T-helper 1 cell (primary cell): Measurements from ENCODE around the gene KRT1.
A peak's percentile ranks its signal among the peaks of the same experiment; 100 is the strongest.

ENCODE experiments used
- DNase-seq, 5 donors: peaks; one replicate each; pipeline ENCODE4 v3.0.0-alpha.2; 2012 to 2020

Gene KRT1

DNA sequence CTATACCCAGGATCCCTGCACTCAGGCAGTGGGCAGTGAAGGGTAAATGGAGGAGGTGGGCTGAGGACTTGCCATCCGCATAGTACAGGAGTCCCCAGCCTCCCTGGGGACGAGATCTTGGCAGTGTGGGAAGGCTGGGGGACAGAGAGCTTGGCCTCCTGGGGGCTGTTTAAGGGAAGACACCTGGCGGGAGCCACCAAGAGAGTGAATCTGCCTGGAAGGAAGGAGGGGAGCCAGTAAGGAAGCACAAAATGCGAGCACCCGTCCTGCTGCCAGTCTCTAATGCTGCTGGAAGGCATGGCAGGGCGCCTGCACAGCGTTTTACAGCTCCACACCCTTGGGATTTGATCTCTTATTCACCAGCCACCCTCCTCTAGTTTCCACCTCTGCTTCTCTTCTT is 20.8 kb downstream of the KRT1 start:
- no peak for DNase-seq

DNA sequence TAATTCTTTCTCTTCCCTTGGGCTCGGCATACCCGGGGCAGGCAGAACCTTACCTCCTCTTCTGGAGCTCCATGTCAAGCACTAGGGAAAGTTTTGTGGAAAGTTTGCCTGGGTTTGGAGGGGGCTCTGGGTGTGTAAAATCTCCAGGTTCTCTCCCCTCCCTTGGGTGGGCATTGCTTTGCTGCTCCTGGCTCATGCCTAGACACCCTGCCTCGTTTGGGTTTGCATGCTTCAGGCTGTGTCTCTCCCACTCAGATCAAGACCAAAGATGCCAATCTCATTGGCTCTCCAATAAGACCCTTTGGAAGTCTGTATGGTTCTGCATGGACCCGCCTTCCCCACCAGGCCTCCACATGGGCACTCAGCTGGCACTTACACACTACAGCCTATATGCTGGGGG is 22.0 kb downstream of the KRT1 start:
- DNase-seq: no peak

DNA sequence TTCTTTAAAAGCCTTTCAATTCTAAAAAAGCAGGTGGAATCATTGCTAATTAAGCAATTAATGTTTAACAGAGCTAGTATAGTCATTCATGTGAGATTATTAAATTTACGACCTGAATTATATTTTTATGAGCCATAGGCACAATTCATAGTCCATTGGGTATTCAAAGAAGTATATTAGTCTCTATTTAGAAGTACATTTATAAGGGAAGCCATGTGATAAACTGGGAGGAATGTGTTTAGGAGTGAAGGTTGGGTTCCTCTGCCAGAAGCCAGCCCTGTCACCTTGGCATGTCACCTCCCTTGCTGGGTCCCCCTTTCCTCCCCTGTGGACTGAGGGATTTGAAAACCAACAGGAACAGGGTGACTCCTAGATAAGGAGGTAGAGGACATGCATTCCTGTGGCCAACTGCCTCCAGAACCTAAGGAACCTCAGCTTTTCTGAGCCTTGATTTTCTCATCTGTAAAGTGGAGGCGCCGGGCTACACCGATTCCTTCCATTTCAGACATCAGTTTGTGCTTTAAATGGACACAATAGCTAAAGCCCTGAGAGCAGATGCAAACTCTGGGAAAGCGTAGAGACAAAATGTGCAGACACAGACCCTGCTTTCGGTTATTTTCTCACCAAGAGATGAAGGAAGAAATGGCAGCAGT is 22.8 kb downstream of the KRT1 start:
- DNase-seq: no peak

DNA sequence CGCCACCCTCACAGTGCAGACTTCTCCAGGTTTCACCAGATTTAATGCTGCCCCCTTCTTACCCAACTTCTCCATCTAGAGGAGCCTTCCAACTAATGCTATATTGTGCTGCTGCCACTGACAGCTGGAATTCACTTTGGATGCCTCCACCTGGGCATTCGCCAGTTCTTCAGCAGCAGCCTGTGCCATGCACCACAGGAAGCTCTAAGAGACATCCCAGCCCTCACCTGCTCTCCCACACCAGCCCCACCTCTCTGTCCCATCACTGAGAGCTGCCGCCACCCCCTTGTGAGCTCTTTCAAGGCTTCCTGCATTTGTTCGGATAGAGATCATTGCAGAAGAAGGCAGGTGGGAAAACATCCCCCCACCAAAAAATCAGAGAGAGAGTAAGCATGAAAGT is 23.6 kb downstream of the KRT1 start:
- no peak for DNase-seq

- DNase-seq: no peak
Observed at GRCh38 chr12:52655720-52656124, 24.5 kb downstream of the KRT1 start.

GRCh38 chr12:52655251-52655650 is 25.0 kb downstream of the KRT1 start:
- DNase-seq: no peak

GRCh38 chr12:52651726-52652261 is 28.4 kb downstream of the KRT1 start, which contains the start of gene KRT2:
KRT2 (minus strand) TSS chr12:52652211; CDS start chr12:52652142, 69 bp downstream.
- no peak for DNase-seq

- DNase-seq: no peak
Observed at GRCh38 chr12:52650520-52651081, 29.6 kb downstream of the KRT1 start.

DNA sequence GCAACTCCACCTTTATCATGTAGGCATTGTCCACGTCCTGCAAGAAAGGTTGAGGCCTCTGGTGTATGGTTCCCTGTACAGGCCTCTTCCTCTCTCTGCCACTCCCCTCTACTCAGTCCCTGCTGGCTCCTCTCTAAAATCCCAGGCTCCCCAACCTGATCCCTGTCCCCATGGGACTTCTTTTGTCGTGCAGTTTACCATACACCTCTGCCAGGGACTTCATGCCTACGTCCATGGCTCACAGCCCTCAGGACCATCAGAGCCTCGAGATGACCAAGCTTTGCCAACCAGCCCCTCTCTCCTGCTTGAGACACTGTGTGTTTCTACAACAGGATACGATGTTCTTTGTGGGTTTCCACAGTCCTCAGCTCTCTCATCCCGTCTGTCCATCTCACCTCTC is 31.1 kb downstream of the KRT1 start:
- DNase-seq: no peak

DNA sequence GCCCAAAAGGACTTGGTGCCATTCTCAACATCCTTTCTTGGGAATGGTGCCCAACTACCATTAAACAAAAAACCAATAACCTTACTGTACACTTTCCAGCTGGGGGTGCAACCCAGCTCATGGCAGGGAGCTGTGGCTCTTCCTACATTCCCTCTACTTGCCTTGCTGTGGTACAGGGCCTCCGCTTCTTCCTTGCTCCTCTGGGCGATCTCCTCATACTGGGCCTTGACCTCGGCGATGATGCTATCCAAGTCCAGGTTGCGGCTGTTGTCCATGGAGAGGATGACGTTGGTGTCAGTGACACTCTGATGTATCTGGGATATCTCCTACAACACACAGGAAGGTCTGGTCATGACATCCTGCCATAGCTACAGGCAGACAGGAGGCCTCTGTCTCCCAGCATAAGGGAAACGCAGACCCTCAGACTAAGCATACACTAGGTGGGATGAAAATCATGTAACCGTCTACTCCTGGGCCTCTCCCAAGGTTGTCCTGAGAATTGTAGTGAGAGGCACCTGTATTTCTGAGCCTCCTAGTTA is 32.1 kb downstream of the KRT1 start:
- DNase-seq: no peak

GRCh38 chr12:52647601-52648000 is 32.6 kb downstream of the KRT1 start:
- no peak for DNase-seq

GRCh38 chr12:52646613-52647012 is 33.6 kb downstream of the KRT1 start:
- no peak for DNase-seq

DNA sequence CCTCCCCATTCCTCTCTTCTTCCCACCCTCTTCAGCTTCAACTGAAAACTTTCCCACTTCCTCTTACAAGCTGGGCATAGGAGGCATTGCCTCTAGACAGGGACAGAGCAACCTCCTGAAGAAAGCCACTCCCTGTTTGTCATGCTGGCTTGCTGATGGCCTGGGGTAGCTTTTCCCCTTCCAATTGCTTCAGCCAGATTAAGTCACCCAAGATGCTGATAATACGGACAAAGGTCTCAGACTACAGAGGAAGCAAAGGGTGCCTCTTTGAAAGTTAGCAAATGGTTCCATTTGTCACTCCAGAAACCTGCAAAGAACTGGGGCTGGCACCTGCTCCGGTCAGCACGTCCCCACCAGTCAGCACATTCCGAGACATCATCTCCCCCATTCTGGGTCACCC is 34.2 kb downstream of the KRT1 start:
- no peak for DNase-seq

- DNase-seq: peak in 3 of 5 donors; percentile 13 to 85 (median 21)
Observed at GRCh38 chr12:52645120-52645761, 35.0 kb downstream of the KRT1 start.

GRCh38 chr12:52644078-52644415 is 36.2 kb downstream of the KRT1 start:
- no peak for DNase-seq

DNA sequence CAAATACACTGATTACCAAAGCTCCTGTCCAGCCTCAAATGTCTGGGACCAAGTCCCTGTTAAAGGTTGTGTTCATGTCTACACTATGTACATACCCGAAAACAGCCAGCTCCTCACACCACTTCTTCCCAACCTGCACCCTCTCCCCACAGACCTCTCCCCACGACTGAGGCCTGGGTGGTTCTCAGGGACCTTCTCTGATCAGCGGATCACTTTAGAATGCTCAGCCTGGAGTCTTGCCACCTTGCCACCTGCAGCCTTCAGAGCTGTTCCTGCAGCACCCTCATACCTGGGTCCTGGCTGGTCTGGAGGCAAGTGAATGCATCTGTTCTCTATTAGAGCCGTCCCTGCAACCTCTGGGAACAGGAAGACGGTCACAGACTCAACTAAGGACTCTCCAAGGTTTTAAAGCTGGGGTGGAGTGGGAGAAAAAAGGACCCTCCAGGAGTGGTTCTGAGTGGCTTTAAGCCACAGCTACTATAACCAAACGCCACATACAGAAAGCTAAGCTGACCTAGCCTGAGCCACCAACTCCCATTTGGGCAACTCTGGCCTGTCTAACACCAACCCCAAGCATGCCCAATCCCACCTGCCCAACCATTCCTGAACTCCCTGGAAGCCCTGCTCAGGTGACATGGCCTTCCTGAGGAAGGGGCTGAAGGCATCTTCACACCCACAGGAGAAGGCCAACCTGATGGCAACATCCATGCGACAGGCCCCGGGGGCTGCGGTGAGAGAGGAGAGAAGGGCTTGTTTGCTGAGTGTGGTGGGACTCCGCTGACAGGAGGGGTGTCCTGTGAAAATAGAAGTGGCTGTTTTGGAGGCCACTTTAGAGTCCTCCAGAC is 36.8 kb downstream of the KRT1 start:
- DNase-seq: no peak

GRCh38 chr12:52641468-52641867 is 38.7 kb downstream of the KRT1 start:
- no peak for DNase-seq

DNA sequence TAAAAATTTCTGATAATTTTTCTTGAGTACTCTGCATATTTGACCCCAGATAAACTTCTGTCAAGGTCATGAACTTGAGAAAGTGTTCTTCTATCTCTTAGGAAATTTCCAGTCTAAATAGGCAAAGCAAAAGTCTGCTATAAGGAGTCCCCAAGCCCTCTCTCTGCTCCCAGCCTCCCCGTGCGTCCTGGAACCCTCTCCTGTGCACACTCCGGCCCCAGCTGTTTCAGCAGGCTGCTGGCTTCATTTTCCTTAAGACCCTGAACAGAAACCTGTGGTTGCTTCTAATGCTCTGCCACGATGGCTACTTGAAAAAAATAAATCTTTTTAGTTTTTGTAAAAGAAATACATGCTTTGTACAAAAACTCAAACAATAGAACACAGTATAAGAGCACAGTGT is 42.9 kb downstream of the KRT1 start:
- DNase-seq: no peak

GRCh38 chr12:52636592-52637258 is 43.5 kb downstream of the KRT1 start:
- DNase-seq: no peak

DNA sequence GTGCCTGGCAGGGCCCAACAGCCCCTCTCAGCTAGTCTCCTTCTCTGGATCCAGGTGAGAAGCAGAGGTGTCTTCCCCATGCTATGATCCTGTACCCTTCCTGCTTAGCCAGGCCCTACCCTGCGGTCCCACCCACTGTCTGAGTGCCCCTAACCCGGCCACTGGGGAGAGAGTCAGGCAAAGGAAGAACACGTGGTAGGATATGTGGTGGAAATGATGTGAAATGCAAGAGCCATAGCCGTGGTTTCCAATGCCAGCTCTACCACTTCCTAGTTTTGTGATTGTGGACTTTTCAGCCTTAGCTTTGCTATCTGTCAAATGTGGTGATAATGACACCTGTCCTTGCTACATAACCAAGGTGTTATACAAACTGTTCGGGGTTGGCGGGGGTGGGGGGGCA is 44.0 kb downstream of the KRT1 start:
- DNase-seq: no peak

- DNase-seq: no peak
Observed at GRCh38 chr12:52634266-52635056, 45.7 kb downstream of the KRT1 start.

DNA sequence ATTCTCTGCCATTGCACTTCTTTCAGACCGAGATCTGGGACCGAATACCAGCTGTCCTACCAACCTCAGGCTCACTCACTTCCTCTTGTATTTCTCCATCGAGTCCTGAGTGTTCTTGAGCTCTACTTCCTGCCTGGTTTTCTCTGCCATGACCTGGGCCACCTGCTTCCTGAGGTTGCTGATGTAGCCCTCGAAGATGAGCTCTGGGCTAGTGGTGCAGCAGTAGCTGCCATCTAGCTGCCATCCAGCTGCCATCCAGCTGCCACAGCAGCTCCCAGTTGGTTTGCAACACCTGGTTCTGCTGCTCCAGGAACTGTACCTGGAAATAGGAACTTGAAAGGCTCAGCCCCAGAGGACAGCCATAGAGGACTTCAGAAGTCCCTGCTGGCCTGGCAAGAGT is 46.8 kb downstream of the KRT1 start:
- peak in 1 of 5 donors; percentile 35 for DNase-seq
